Epithelial cell of umbilical artery (primary cell): ENCODE results near the gene DTYMK. TPM values are rescaled to one million over a fixed set of nuclear protein-coding genes. Genes with fewer than 3 reads are reported as not detected.

ENCODE experiments used
- total RNA-seq: library from RNA; depleted of rRNA; stranded (reverse); fragments of >200 nt; gene quantifications from 2 replicates; pipeline ENCODE4 v1.2.3, GENCODE V29; 2014

Gene DTYMK
- total RNA-seq: 58.4 and 61.7 TPM in 2 replicates

GRCh38 chr2:241686650-241687425 lies at the start of gene DTYMK:
DTYMK (minus strand) TSS chr2:241686815; CDS start chr2:241686783, 32 bp downstream.

GRCh38 chr2:241734467-241735208 lies 48.0 kb upstream of the DTYMK start, which contains the start of gene D2HGDH:
D2HGDH (plus strand) TSS chr2:241734630; CDS start chr2:241735225, 595 bp downstream.

GRCh38 chr2:241701399-241702154 lies 15.0 kb upstream of the DTYMK start, which contains the start of gene ING5:
ING5 (plus strand) TSS chr2:241702039; CDS start chr2:241702066, 27 bp downstream.

GRCh38 chr2:241637018-241637794 lies 49.4 kb downstream of the DTYMK start, which contains the start of the genes ATG4B and THAP4:
ATG4B (plus strand) TSS chr2:241637693; CDS start chr2:241637715, 22 bp downstream.
THAP4 (minus strand) TSS chr2:241637158; CDS start chr2:241637017, 141 bp downstream.

Other genes with a start within 250 kb of the DTYMK start
- 308 and 341 TPM in 2 replicates for gene STK25, start 178.2 kb downstream of the DTYMK start, total RNA-seq
- 34.4 and 43.9 TPM in 2 replicates for gene BOK, start 128.1 kb downstream of the DTYMK start, total RNA-seq
- gene THAP4, start 49.7 kb downstream of the DTYMK start, total RNA-seq: 32.8 and 43.5 TPM in 2 replicates
- 55.9 and 113 TPM in 2 replicates for gene ATG4B, start 49.1 kb downstream of the DTYMK start, total RNA-seq
- gene ING5, start 15.2 kb upstream of the DTYMK start, total RNA-seq: 18.8 and 23.3 TPM in 2 replicates
- gene D2HGDH, start 47.8 kb upstream of the DTYMK start, total RNA-seq: 10.8 and 11.0 TPM in 2 replicates
- not detected in 2 replicates for gene GAL3ST2, start 90.0 kb upstream of the DTYMK start, total RNA-seq
- gene NEU4, start 122.4 kb upstream of the DTYMK start, total RNA-seq: not detected in 2 replicates
- gene PDCD1, start 172.1 kb upstream of the DTYMK start, total RNA-seq: not detected in 2 replicates
- gene RTP5, start 182.9 kb upstream of the DTYMK start, total RNA-seq: not detected in 2 replicates